ENCODE results near the gene FEN1.

Gene FEN1

GRCh38 chr11:61827571-61828378 is 35.1 kb downstream of the FEN1 start, which contains the start of gene FADS2:
Gene FADS2, plus strand, starts transcription at chr11:61828300. Its CDS starts 91 bp downstream, at chr11:61828391.
- DNase-seq = peak; percentile 98

GRCh38 chr11:61828379-61828628 is 35.6 kb downstream of the FEN1 start:
- DNase-seq = no peak

- DNase-seq = peak; percentile 32
These were observed 36.1 kb downstream of the FEN1 start for GRCh38 chr11:61828629-61829407.

- no peak for DNase-seq
These were observed 37.1 kb downstream of the FEN1 start for GRCh38 chr11:61829806-61830205.

- no peak for DNase-seq
These were observed 37.8 kb downstream of the FEN1 start for GRCh38 chr11:61830237-61831105.

GRCh38 chr11:61832207-61832606 is 39.5 kb downstream of the FEN1 start:
- no peak for DNase-seq

GRCh38 chr11:61832754-61833153 is 40.0 kb downstream of the FEN1 start:
- DNase-seq = no peak

- DNase-seq = no peak
These were observed 40.8 kb downstream of the FEN1 start for GRCh38 chr11:61833471-61833870.

GRCh38 chr11:61833926-61834277 is 41.2 kb downstream of the FEN1 start:
- no peak for DNase-seq

- DNase-seq = peak; percentile 89
These were observed 41.8 kb downstream of the FEN1 start for GRCh38 chr11:61834278-61835048.

GRCh38 chr11:61836193-61836592 is 43.5 kb downstream of the FEN1 start:
- no peak for DNase-seq

- DNase-seq = no peak
These were observed 44.8 kb downstream of the FEN1 start for GRCh38 chr11:61837411-61838005.

GRCh38 chr11:61838501-61838900 is 45.8 kb downstream of the FEN1 start:
- DNase-seq = no peak

GRCh38 chr11:61838921-61839320 is 46.2 kb downstream of the FEN1 start:
- DNase-seq = no peak

GRCh38 chr11:61839742-61840141 is 47.0 kb downstream of the FEN1 start:
- DNase-seq = no peak

- no peak for DNase-seq
These were observed 47.7 kb downstream of the FEN1 start for GRCh38 chr11:61840371-61840770.

GRCh38 chr11:61841636-61842527 is 49.2 kb downstream of the FEN1 start:
- DNase-seq = no peak

- no peak for DNase-seq
These were observed 49.8 kb downstream of the FEN1 start for GRCh38 chr11:61842528-61842820.

- no peak for DNase-seq
These were observed 52.3 kb downstream of the FEN1 start for GRCh38 chr11:61844909-61845565.

GRCh38 chr11:61846362-61847020 is 53.8 kb downstream of the FEN1 start:
- DNase-seq = no peak
